ENCODE data around the gene FMNL2.

FMNL2 gene

DNA sequence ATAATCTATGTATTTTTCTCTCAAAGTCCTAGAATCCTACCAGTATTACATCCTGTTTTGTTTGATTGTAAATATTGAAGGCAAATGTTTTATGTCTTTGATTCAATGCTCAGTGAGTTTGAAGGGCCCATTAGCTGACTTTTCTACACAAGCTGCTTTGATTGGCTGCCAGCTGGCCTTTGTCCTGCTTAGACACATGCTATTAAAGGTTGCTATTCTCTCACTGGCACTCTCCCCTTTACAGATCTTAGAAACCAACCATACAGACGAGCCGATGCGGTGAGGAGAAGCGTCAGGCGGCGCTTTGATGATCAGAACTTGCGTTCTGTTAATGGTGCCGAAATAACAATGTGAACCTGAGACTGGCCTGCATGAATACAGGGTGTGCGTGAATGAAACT lies 312.6 kb downstream of the FMNL2 start:
- no peak for DNase-seq (ENCODE audit: low read depth in 2 of 2)

DNA sequence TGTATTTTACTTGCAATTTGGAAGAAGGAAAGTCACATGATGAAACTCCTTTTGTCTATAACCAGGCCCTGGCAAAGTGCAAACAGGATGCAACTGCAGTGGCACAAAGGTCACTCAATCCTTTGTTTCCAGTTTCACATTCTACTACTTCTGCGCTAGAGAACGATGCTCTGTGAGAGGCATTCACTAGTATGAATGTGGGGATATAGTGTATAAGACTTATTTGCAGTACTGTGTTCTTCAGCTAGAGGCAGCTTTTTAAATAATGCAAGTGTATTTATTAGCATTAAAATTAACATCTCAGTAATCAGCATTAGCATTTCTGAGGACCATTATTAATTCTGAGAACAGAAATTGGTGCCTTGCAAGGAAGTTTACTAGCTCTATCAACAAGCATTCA lies 313.4 kb downstream of the FMNL2 start:
- DNase-seq (ENCODE audit: low read depth in 2 of 2): no peak

- no peak for DNase-seq (ENCODE audit: low read depth in 2 of 2)
Observed at GRCh38 chr2:152649997-152650396, 315.0 kb downstream of the FMNL2 start.

- DNase-seq (ENCODE audit: low read depth in 2 of 2): no peak
Observed at GRCh38 chr2:152650768-152651371, 315.9 kb downstream of the FMNL2 start.

GRCh38 chr2:152651834-152652233 lies 316.9 kb downstream of the FMNL2 start:
- DNase-seq (ENCODE audit: low read depth in 2 of 2): no peak

- DNase-seq (ENCODE audit: low read depth in 2 of 2): no peak
Observed at GRCh38 chr2:152655880-152656279, 320.9 kb downstream of the FMNL2 start.

- DNase-seq (ENCODE audit: low read depth in 2 of 2): no peak
Observed at GRCh38 chr2:152657043-152657442, 322.1 kb downstream of the FMNL2 start.

DNA sequence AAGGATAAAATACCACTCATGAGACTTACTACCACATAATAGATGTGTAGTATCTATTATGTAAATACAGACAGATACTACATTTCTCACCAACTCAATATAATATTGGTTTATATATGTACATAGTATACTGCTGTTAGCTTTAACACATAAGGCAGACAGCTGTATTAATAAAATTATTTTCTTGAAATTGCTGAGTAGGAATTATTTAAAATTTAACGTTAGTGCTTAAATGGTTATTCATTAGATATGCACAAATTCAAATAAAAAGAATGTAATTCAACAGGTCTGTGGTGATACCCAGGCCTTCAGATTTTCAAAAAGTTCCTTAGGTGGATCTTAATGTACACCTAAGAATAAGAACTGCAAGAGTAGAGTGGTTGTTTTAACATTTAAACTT lies 323.2 kb downstream of the FMNL2 start:
- DNase-seq (ENCODE audit: low read depth in 2 of 2): no peak

DNA sequence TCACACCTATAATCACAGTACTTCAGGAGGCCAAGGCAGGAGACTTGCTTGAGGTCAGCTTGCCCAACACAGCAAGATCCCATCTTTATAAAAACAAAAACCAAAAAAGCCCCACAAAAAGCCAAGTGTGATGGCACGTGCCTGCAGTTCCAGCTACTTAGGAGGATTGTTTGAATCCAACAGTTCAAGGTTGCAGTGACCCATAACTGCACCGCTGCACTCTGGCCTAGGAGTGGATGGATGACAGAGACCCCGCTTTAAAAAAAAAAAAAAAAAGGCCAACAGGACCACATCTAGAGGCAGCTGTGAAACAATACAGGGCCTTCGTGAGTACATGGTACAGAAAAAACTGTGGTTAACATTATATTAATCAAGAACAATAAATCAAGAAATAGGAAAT lies 326.1 kb downstream of the FMNL2 start:
- DNase-seq (ENCODE audit: low read depth in 2 of 2): no peak

DNA sequence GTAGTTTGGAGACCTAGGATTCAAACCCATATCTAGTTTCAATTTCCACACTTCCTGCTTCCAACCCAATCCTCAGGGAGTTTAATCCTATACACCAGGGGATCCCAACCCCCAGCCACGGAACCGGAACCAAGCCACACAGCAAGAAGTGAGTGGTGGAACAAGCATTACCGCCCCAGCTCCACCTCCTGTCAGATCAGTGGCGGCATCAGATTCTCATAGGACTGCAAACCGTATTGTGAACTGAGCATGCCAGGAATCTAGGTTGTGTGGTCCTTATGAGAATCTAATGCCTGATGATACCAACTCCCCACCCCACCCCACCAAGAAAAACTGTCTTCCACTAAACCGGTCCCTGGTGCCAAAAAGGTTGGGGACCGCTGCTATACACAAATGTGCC lies 329.8 kb downstream of the FMNL2 start:
- DNase-seq (ENCODE audit: low read depth in 2 of 2): no peak

DNA sequence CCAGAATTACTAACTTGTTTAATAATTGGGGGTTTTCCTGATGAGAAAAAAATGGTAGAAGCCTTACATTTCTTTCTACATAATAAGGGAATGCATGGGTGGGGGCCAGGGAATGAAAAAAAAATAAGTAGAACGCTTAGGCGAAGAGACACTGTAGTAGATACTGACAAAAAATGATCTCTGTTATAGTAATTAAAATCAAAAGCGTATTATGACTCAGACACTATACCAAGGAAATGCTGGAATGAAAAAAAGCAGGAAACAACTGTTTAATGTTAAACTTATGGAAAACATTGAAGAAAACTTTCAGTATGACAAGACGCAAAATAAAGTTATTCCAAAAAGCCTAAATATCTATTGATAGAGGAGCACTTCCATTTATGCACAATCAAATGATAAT lies 339.4 kb downstream of the FMNL2 start:
- DNase-seq (ENCODE audit: low read depth in 2 of 2): no peak

GRCh38 chr2:152676461-152676860 lies 341.5 kb downstream of the FMNL2 start:
- DNase-seq (ENCODE audit: low read depth in 2 of 2): no peak

- DNase-seq (ENCODE audit: low read depth in 2 of 2): no peak
Observed at GRCh38 chr2:152678808-152679207, 343.8 kb downstream of the FMNL2 start.

DNA sequence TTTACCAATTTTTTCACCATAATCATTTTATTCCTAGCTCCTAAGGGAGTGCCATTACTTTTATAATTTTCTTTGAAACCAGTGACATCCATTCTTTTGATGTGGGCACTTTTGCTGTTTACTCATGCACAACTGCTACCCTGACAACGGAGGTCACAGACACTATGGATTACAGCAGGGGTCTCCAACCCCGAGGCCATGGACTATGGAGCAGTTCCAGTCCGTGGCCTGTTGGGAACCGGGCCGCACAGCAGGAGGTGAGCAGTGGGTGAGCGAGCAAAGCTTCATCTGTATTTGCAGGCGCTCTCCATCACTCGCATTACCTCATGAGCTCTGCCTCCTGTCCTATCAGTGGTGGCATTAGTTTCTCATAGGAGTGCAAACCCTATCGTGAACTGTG lies 347.7 kb downstream of the FMNL2 start:
- DNase-seq (ENCODE audit: low read depth in 2 of 2): no peak

DNA sequence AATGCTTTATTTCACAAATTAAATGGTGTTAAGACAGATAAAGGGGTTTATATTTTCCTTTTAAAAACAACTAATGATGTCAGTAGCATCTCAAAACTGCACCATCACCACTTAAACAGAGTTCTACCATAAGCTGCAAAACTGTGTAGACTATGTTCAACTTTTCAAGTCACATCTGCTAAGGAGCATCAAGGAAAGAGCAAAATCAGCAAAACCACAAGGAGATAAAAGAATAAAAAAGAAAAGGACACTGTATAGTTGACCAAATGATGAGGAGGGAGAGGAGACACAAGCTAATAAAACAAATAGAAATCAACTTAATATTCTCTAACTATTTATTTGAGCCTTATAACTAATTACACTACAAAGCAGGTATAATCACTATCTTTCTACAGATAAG lies 348.4 kb downstream of the FMNL2 start:
- DNase-seq (ENCODE audit: low read depth in 2 of 2): no peak

GRCh38 chr2:152686321-152686720 lies 351.3 kb downstream of the FMNL2 start:
- DNase-seq (ENCODE audit: low read depth in 2 of 2): no peak

DNA sequence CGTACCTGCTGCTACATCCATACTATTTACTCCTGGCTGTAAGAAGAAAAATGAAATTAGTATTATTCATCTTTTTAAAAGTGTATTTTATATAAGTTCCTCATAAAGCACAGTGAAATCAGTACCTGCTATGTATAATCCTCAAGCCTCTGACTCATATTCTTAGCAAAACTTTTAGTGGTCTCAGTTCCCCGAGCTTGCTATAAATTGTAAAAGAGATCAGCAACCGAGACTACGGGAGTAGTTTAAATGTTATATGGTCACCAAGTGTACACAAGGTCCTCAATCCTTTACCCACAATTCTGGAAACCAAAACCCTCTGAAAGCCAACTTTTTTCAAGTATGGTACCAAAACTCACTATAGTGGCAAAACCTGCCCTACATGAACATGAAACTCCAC lies 358.1 kb downstream of the FMNL2 start:
- no peak for DNase-seq (ENCODE audit: low read depth in 2 of 2)

DNA sequence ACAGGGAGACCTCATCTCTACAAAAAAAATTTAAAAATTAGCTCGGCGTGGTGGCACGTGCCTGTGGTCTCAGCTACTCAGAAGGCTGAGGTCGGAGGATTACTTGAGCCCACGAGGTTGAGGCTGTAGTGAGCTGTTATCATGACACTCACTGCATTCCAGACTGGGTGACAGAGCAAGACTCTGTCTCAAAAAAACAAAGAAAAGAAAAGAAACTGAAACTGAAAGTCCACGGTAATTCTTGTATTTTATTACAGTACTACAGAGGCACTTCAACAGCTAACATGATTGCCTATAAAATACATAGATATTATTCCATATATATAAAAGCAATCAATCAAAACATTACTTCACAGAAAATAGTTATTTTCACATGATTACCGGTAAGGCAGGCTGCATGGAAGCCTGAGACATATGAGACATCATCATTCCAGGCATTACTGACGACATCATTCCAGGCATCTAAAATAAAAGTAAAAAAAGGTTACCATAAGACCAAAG lies 359.2 kb downstream of the FMNL2 start:
- peak in 1 of 2 donors; percentile 11 for DNase-seq (ENCODE audit: low read depth in 2 of 2)

DNA sequence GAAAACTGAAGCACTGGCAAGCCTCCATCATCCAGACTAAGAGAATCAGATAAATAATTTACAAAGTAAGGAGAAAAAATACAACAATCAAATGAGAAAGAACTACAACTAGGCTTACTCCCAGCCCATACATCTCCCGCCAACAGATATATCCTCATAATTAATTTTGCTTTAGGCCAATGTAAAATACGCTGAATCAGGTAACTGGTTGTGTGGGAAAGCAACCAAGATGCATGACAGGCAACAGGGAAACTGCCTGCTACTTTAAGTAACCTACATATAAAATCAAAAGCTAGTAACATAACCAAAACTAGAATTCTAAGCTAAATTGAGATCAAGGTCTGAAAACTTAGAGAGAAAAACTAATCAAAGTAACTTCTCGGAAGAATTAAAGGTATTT lies 360.8 kb downstream of the FMNL2 start:
- no peak for DNase-seq (ENCODE audit: low read depth in 2 of 2)

DNA sequence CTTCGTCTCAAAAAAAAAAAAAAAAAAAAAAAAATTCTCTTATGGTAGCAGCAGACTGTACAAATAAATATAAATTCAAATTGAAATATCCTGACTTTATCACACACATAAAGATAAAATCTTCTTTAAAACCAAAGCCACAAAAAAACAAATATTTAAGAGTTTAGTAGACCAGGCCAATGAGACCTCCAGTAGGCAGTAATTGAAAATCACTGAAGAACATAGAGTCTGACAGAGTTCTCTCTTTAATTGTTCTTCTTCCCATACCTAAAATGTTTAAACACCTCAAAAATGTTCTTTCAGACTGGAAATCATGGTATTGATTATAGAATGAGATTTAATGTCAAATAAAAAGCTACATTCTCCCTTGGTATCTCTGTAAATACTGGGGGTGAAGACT lies 361.5 kb downstream of the FMNL2 start:
- no peak for DNase-seq (ENCODE audit: low read depth in 2 of 2)
